GM19035 (cell line): ENCODE data around the gene COQ9.
A peak's percentile ranks its signal among the peaks of the same experiment; 100 is the strongest.
"Not testable (repeated sequence)": the region's sequence is repeated elsewhere in the genome, so short reads cannot be mapped to it uniquely, and the experiment has no call there.

Experiments
- ATAC-seq: cut with Tn5 transposase; IDR thresholded peaks from one replicate; pipeline ENCODE4 v1.9.1; 2021; ENCODE audit not compliant: unreplicated experiment

COQ9 gene, protein sequence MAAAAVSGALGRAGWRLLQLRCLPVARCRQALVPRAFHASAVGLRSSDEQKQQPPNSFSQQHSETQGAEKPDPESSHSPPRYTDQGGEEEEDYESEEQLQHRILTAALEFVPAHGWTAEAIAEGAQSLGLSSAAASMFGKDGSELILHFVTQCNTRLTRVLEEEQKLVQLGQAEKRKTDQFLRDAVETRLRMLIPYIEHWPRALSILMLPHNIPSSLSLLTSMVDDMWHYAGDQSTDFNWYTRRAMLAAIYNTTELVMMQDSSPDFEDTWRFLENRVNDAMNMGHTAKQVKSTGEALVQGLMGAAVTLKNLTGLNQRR

DNA sequence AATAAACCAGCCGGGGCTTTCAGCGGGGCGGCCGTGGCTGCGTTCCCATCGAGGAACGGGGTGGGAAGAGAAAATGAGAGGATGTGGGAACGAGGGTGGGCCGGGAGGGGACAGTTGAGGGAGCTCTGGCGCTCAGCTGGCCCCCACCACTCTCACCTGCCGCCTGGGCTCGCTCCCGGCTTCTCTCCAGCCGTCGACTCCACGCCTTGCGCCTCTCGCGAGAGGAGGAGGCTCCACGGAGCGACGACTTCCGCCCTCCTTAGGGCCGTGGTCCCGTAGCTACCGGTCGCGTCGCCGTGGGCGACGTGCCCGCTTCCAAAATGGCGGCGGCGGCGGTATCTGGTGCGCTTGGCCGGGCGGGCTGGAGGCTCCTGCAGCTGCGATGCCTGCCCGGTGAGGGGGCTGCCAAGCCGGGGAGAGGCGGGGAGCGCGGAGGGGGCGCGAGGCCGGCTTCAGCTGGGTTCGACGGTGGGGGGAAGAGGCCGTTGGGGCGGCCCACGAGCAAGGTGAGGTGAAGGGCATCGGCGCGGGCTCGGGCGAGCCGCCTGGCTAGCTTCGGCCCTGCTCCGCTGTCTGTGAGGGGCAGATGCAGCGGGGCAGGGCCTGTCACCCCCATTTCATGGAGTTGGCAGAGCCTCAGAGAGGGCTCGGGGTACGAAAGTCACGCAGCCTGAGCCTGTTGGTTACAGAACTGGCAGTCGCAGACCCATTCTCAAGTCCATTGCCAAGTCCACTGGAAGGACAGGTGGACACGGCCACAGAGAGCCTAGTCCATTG is at the start of gene COQ9, which contains the start of gene CIAPIN1:
TSS of gene COQ9 (plus strand) at position 294 of the 777 bp plus-strand sequence. CDS start at position 321, 27 bp downstream.
TSS of gene CIAPIN1 (minus strand) at position 200 of the 777 bp plus-strand sequence. CDS start 6,457 bp downstream, outside the sequence.
- ATAC-seq = peak; percentile 98

DNA sequence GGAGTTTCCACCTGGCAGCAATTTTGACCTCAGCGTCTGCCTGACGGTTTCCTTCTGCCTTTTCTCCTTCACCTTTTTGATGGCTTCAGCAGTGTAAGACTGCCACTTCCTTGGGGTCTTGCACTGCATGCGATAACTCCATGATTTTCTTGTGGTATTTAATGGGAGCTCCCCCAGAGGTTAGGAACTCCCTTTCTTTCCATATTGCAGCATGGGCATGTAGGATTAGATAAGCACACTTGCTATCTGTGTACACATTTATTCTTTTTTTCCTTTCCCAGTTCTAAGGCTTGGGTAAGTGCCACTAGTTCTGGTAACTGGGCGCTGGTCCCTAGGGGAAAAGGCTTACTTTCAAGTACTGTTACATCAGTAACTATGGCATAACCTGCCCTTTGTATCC is 49.8 kb upstream of the COQ9 start:
- ATAC-seq = not testable (repeated sequence)

DNA sequence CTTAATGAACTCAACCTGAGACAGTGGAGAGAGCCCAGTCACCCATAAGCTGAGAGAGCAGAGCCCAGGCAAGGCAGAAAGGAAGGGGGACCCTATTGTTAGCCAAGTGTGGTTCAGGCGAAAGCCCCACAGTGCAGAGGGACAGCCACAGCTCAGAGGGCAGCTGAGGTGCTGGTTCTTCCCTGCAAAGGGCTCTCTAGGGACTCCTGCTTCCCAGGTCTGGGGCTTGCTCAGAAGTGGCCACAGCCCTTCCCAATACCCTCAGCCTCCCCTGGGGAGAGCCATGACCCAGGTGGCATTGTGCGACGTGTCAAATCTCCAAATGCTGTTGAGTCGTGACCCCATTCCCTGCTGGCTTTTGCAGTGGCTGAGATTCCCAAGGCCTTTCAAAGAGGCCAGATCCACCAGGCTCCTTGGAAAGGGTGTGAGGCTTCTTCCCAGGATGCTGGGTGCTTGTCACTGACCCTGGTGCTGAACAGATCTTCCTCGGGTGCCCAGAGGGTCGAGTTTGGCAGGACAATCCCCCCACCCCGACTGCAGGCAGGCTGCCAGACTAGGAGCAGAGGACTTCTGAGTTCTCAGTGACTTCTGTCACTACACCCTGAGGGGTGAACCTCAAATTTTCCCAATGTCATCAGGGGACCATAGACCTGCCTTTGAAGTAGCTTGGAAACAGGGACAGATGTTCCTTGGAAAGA is 45.2 kb upstream of the COQ9 start:
- no peak for ATAC-seq

DNA sequence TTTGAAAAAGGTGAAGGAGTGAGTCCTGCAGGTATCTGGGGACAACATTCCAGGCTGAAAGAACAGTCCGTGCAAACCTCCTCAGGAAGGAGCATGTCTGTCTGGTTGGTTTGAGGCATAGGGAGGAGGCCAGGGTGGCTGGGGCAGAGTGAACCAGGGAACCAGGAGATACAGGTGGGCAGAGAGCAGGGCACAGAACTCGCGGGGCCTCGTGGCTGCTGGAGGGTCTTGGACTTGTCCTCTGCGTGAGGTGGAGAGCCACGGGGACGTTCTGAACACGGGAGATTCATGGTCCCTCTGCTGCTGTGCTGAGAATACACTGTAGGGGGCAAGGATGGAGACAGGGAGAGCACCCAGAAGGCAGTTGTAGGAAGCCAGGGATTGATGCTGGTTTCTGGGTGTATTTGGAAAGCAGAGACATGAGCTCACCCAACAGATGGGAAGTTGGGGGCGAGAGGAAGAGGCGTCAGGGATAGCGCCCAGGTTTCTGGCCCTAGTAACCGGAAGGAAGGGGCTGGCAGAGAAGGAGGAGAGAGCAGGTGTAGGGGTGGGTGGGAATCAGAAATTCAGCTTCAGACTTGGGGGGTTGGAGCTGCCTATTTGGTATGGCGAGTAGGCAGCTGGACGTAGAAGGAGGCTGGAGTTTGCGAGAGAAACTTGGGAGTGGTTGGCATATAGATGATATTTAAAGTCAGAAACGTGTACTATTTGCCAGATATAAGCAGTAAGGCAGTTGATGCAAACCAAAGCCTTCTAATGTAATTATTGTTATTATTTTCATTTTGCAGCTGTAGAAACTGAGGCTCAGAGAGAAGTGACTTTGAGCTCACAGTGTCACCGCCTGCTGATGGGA is 43.1 kb upstream of the COQ9 start, which contains the start of gene CCL17:
TSS of gene CCL17 (plus strand) at position 803 of the 853 bp plus-strand sequence. CDS start 9,166 bp downstream, outside the sequence.
- ATAC-seq = no peak

DNA sequence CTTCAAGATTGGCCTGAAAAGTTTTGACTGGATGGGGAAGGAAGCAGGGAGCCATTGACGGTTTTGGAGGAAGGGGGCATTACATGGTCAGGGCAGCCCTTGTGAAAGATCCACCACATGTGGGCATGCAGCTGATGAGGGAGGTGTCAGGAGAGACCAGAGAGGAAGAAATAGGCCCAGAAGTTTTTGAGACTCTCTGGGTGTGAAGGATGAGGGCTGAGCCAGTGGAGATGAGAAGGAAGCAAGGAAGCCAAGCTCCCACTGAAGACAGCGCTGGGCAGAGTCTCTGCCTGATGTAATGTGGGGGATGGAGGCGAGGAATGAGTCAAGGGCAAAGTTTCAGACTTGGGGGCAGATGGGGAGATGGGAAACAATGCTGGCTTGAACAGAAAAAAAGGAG is 42.2 kb upstream of the COQ9 start:
- no peak for ATAC-seq

DNA sequence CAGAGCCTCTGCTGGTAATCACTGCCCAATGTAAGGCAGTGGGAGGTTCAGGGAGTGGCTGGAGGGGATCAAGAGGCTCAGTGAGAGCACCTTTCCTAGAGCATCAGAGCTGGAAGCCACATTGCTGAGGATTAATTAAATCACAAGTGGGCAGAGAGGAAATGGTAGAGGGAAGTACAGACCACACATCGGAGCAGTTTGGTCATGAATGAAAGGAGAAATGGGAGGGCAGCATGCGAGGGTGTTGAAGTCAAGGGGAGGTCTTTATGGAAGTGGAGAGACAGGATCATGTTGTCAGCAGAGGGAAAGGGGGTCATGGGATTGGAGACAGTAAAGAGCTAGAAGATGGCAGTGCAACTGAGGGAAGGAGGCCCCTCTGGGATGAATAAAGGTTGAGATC is 40.4 kb upstream of the COQ9 start:
- ATAC-seq = no peak

DNA sequence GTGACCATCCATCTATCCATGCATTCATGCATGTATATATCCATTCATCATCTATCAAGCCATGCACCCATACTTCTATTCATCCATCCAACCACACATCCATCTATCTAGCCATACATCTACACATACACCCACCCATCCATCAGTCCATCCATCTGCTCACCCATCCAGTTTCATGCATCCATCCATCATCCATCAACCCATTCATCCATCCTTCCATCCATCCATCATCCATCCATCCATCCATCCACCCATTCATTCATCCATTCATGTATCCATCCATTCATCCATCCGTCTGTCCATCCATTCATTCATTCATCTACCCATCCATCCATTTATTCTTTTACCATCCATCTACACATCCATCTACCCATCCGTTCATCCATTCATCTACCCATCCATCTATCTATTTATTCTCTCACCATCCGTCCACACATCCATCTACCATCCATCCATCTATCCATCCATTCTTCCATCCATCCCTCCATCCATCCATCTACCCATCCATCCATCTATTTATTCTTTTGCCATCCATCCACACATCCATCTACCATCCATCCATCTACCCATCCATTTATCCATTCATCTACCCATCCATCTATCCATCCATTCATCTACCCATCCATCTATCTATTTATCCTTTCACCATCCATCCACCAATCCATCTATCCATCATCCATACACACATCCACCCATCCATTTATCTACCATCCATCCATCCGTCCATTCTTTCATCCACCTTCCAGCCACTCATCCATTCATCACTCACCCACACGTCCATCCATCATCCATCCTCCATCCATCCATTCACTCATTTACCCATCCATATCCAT is 39.5 kb upstream of the COQ9 start:
- no peak for ATAC-seq

DNA sequence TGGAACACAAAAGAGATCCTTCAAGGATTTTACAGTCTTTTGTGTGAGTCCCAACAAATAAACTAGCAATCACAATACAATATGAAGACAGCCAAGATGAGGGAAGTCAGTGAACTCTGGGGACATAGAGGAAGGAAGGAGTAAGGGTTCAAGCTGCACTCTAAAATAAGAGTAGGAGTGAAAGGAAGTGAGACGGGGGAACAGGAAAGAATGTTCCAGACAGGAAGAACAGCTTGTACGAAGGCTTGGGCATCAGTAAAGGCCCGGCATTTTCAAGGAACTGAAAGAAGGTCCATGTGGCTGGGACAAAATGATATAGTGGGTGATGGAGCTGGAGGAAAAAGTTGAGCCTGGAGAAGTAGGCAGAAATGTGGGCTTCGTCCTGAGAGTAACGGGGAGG is 38.2 kb upstream of the COQ9 start:
- ATAC-seq = no peak

DNA sequence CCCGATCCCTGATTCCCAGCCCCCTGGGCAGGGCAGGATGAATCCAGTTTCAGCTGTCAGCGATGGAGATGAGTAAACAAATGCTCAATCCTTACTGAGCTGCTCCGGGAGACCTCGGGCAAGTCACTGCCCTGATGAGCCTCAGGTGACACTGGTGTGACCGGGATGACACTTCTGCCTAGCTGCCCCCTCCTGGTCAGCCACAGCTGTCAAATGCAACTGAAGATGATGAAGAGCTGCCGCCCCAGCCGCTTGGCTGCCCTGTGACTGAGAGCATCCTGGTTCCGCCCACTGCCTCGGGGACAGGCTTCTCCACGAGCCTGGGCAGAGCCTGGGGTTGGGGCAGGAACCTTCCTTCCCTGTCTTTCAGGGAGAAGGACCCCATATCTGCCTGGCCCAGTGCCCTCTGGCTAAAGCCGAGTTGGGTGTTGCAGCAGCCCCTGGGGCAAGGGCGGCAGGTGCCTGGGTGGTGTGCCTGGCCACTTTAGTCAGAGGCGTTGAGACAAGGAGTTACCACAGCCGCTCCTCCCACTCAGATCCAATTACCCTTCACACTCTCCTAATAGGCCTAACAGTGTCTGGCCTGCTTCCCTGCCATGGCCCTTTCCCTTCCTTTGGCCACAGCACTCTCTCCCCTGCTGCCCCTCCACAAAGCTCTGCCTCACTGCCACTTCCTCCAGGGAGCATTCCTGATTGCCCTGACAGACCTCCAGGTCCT is 37.2 kb upstream of the COQ9 start:
- no peak for ATAC-seq

DNA sequence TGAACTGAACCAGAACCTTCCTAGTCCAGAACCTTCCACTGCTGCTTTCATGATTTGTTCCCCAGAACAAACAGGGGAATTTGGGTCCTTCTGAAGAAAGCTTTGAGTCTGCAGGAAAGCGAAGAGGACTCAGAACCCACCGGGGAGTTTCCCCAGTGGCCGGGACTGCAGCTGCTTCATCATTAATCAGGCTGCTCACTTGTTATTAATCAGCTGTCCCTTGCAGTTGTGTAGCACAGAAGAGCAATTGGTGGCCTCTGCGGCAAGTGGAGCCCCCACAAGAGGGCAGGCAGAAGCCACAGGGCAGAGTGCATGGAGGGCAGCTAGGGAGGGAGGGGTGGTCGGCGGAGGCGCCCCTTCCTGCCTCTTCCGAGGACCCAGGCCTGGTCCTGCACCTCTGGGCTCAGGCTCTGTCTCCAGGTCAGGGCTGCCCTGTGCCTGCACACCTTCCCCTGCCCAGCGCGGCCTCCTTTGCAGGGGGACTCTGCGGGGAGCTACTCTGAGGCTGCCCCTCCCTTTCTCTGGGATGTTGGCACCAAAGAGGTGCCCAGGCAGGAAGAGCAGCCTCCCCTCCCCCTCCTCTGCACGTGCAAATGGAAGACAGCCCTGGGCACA is 35.8 kb upstream of the COQ9 start:
- no peak for ATAC-seq

DNA sequence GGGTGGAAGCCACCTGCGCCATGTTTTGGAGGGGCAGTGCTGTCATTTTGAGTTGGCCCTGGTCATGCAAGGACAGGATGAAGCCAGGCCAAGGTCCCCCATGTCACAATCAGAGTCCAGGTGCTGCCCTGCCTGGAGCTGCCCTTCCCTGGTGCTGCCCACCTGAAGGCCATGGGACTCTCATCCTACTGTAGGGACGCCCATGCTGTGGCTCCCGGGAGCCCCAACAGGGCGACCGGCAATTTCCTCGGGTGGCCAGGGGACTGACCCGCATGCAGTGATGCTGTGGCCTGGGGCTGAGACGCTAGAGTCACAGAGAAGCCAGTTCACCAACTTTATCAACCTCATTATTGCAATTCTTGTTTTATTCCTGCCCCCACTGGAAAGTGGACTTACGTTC is 34.7 kb upstream of the COQ9 start:
- no peak for ATAC-seq

DNA sequence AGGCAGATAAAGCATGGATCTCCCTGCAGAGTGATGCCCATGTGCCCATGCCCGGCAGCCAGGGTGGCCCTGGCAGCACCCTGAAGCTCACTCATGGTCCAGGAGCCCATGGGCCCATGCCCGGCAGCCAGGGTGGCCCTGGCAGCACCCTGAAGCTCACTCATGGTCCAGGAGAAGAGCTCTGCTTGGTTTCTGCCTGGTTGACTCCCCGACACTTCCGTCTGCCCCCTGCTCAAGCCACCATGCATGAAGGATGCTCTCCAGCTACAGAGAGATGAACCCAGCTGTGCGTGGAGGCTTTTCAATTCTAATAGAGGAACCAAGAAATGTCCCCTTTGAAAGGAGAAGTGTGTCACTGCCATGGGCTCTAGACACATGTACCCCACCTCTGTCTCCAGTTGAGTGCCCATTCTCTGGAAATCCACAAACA is 34.0 kb upstream of the COQ9 start:
- ATAC-seq = peak; percentile 45

DNA sequence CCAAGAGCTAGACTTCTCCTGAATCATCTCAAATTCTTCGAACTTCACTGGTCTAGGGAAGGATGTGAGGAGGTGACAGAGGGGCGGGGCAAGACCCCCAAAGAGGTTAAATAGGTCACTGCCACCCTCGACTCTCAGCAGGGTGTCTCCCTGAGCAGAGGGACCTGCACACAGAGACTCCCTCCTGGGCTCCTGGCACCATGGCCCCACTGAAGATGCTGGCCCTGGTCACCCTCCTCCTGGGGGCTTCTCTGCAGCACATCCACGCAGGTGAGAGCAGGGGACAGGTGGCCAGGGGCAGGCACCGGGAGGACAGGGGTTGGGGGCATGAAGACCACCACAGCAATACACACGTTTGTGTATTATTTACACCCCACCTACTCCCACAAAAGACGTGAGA is 33.5 kb upstream of the COQ9 start:
- ATAC-seq = no peak

DNA sequence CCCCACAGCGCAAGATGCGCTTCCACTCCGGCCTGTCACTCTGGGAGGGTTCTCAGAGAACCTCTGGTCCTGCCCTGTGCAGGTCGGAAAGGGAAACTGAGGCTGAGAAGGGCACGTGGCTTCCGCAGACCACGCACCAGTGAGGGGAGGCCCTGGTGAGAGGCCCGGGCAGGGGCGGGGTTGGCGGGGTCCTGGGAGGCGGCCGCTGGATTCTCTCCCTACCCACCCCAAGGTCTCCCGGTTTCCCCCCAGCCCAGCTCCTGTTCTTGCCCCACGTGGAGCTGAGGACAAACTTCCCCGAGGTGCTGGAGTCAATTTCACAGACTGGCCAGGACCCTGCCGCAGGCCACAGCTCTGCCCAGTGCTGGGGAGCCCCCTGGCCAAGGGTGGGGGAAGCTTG is 31.2 kb upstream of the COQ9 start:
- ATAC-seq = no peak

DNA sequence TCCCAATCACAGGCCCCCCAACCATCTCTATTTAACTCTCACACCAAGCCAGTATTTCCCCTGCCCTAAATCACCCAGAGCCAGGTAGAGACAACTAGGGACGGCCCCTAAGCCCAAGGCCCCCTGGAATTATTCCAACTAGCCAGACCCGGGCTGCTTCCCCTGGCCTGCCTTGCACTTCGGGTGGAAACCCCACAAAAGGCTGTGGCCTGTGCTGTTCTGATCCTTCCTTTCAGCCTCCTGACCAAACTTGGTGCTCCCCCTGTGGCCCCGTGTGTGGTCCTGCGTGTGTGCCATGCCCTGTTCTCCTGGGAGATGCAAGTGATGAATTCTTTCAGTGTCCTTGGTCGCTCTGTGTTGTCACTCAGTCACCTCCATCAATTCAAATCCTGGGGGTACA is 27.8 kb upstream of the COQ9 start:
- no peak for ATAC-seq

DNA sequence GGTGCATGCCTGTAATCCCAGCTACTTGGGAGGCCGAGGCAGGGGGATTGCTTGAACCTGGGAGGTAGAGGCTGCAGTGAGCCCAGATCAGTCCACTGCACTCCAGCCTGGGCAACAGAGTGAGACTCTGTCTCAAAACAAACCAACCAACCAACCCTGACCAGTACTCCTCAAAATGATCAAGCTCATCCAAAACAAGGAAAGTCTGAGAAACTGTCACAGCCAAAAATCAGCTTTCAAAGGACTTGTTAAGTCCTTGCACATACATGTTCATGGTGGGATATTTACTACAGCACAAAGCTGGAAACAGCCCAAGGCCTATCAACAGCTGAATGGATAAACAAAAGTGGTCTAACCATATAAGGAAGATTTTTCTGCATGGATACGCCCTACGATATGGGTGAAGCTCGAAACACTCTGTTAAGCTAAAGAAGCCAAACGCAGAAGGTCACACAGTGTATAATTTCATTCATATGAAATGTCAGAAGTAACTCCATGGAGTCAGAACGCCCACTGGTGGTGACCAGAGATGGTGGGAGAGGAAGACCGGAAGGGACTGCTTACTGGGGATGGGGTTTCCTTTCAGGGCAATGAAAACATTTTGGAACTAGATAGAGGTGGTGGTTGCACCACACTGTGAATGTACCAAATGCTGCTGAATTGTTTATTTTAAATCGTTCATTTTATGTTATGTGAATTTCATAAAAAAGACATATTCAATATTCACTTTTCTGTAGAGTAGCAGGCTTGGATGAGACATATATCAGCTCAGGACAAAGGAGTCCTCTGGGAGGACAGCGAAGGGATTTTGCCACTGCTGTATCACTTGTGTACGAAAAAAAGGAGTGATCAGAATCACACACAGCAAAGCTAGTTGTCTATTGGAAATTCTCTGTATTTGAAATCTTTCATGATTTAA is 25.0 kb upstream of the COQ9 start:
- no peak for ATAC-seq

DNA sequence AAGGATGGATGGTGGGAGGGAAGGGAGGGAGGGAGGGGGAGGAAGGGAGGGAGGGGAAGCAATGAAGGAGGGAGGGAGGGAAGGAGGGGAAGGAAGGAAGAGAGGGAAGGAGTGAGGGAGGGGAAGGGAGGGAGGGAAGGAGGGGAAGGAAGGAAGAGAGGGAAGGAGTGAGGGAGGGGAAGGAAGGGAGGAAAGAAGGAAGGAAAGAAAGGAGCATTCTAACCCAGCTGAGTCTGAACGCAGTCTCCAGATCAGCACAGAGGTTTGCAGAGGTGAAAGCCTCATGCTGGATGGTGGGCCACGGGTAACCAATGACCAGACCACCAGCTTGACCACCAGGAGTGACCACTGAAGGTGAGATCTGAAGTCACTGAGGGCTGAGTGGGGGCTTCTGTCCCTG is 24.1 kb upstream of the COQ9 start:
- no peak for ATAC-seq

DNA sequence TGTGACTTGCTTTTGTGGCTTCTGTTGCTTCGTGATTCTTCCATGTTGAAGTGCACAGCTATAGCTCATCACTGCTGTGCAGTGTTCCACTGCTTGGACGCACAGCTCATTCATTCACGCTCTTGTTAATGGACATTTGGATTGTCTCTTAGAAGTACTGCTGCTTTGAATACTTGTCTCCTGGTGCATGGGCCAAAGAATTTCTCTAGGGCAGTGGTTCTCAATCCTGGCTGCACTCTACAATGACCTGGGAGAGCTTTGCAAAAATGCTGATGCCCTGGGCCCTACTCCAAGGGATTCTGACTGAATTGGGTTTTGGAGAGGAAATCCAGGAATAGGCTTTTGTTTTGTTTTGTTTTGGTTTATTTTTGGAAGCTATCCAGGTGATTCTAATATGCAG is 22.7 kb upstream of the COQ9 start:
- no peak for ATAC-seq
